Panc1 (cell line): ENCODE data around the gene CDH23. TPM values are rescaled to one million over a fixed set of nuclear protein-coding genes. Genes with fewer than 3 reads are reported as not detected.

Experiments used
- ATAC-seq: fragments of 200-7000 bp; cut with Tn5 transposase; 2 replicates; pipeline ENCODE4 v1.9.1; 2020; ENCODE audit warnings: mild to moderate bottlenecking, moderate library complexity
- BruUV-seq: library from RNA; stranded (reverse); fragments of 400-500 nt; replicated peaks from 2 replicates; lab custom pipeline; 2021; lab: Mats Ljungman, UMichigan
- CTCF ChIA-PET: fragments of 300-600 bp; sonication (Branson Sonifier 250); formaldehyde crosslinking; loops from one replicate; lab custom pipeline; 2022; ENCODE audit warnings: antibody characterized with exemption; lab: Charles Lee
- POLR2A ChIA-PET: fragments of 300-600 bp; sonication (Branson Sonifier 250); formaldehyde crosslinking; loops from one replicate; lab custom pipeline; 2022; ENCODE audit warnings: antibody characterized with exemption; lab: Charles Lee
- DNase-seq: peaks from one replicate; pipeline ENCODE4 v3.0.0-alpha.2; 2010; ENCODE audit warnings: low read depth, low spot score
- H3K27ac ChIP-seq: 2 replicates; pipeline ENCODE4 v1.5.1; 2011; ENCODE audit warnings: mild to moderate bottlenecking, low read length, inconsistent platforms
- H3K27me3 ChIP-seq: fragments of 200-500 bp; sonication (Bioruptor generic); 2 replicates; pipeline ENCODE4 v1.6.0; 2014; ENCODE audit warnings: low read length, inconsistent platforms; ENCODE audit not compliant: control insufficient read depth, insufficient read depth
- H3K36me3 ChIP-seq: fragments of 200-500 bp; sonication (Bioruptor generic); 2 replicates; pipeline ENCODE4 v1.5.1; 2014; ENCODE audit warnings: inconsistent platforms, mild to moderate bottlenecking, low read length, moderate library complexity; ENCODE audit not compliant: control insufficient read depth, insufficient read depth
- H3K4me1 ChIP-seq: 2 replicates; pipeline ENCODE4 v1.5.1; 2011; ENCODE audit warnings: inconsistent platforms, mild to moderate bottlenecking, low read length, moderate library complexity; ENCODE audit not compliant: control insufficient read depth, insufficient read depth
- H3K4me3 ChIP-seq, 2 experiments: 2 replicates each; pipeline ENCODE4 v1.5.1; 2011 to 2012; ENCODE audit warnings: low read depth in 2 of 2, low read length in 2 of 2, mild to moderate bottlenecking in 2 of 2, inconsistent platforms in 1 of 2, moderate library complexity in 1 of 2
- H3K9me3 ChIP-seq: fragments of 200-500 bp; sonication (Bioruptor generic); 2 replicates; pipeline ENCODE4 v1.5.1; 2014; ENCODE audit warnings: low read depth, mild to moderate bottlenecking, inconsistent platforms, low read length, moderate library complexity; ENCODE audit not compliant: control insufficient read depth, insufficient read depth
- POLR2AphosphoS5 ChIP-seq: IDR thresholded peaks from 2 replicates; pipeline ENCODE4 v1.6.1; 2012; ENCODE audit warnings: mild to moderate bottlenecking, low read depth, low read length, moderate library complexity
- SIN3A ChIP-seq: IDR thresholded peaks from 2 replicates; pipeline ENCODE4 v1.6.1; 2012; ENCODE audit warnings: low read depth, mild to moderate bottlenecking, low read length, moderate library complexity, borderline replicate concordance; ENCODE audit not compliant: insufficient read depth
- TCF7L2 ChIP-seq: IDR thresholded peaks from 2 replicates; pipeline ENCODE4 v1.6.1; 2011; ENCODE audit warnings: mild to moderate bottlenecking, low read depth, low read length, inconsistent platforms
- in situ Hi-C: cut with HindIII; loops from 2 replicates; pipeline ENCODE4 v1.10.0; 2016; ENCODE audit warnings: low sequenced_read_pairs, low pct_unique_long_range_greater_than_20kb
- intact Hi-C: fragments of 100-400 bp; cut with micrococcal nuclease; formaldehyde crosslinking; loops from one replicate; pipeline ENCODE4 v1.10.0; 2022; ENCODE audit not compliant: unreplicated experiment
- total RNA-seq: library from RNA; stranded (reverse); gene quantifications from one replicate; pipeline ENCODE4 v1.2.1, GENCODE V29; 2021; ENCODE audit not compliant: unreplicated experiment
- TF ChIP-seq, protein P1 (sequence below), 2 experiments: IDR thresholded peaks; 2 replicates each; pipeline ENCODE4 v1.6.1; 2011 to 2012; ENCODE audit warnings: low read depth in 2 of 2, control low read depth in 1 of 2, low read length in 1 of 2, mild to moderate bottlenecking in 1 of 2, moderate library complexity in 1 of 2; ENCODE audit not compliant: insufficient read depth in 1 of 2
- TF ChIP-seq, protein P2 (sequence below): fragments of 450-650 bp; IDR thresholded peaks from 2 replicates; pipeline ENCODE4 v1.5.1; 2017; ENCODE audit warnings: mild to moderate bottlenecking

CDH23 gene
- total RNA-seq, 1 experiment from 2014 or later: 2.7 TPM

DNA sequence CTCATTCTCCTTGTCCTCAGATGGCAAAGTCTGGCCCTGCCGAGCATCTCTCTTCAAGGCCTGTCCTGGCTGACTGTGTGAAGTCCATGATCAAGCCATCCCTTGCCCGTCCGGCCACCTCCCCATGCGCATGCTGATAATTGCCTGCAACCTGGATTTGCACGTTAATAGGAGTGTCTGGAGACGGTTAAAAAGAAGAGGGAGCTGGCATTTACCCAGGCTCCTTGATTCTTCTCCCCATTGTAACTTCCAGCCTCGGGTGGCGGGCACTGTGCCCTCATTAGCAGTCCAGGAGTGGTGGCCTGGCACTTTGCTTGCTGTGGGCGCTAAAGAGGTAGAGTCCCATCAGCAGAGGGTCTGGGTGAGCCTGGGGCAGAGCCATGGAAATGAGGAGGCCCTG is 165.5 kb downstream of the CDH23 start:
- intact Hi-C loops: no loop called here

DNA sequence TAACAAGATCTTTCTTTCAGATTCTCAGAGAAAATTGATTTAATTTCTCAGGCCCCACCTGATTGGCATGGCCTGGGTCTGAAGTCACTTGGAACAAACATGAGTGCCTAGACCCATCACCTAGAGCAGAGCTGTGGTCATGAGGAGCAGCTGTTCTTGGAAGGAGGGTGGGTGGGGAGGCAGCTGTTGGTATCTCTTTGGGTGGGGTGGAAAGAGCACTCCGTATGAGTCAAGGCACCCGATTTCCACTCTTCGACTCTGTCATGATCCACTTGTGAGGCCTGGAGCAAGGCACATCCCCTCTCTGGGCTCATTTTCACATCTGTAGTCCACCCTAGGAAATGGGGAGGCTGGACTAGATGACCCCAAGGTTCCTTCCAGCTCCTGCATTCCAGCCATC is 166.2 kb downstream of the CDH23 start:
- intact Hi-C loops: no loop called here

More for the DNA sequence above, 165.5 kb downstream of the CDH23 start:
- ATAC-seq (no peak), DNase-seq (no peak)
- in situ Hi-C loops: no loop called here
- Histone ChIP-seq H3K4me3 (no peak overlapping the region), H3K27me3 (peaks cover 9% of the 10 kb centered on the region; the same call in 1 of the 2 replicates), H3K36me3 (no peaks in the 10 kb centered on the region), H3K4me1 (no peaks in the 10 kb centered on the region), H3K27ac (no peak overlapping the region), H3K9me3 (no peaks in the 10 kb centered on the region)
- CTCF ChIA-PET: no interaction called here
- no TSS peak for BruUV-seq
- no peak for TF ChIP-seq TCF7L2
- no peak for TF ChIP-seq SIN3A
- TF ChIP-seq POLR2AphosphoS5: no peak
- TF ChIP-seq, protein P1, sequence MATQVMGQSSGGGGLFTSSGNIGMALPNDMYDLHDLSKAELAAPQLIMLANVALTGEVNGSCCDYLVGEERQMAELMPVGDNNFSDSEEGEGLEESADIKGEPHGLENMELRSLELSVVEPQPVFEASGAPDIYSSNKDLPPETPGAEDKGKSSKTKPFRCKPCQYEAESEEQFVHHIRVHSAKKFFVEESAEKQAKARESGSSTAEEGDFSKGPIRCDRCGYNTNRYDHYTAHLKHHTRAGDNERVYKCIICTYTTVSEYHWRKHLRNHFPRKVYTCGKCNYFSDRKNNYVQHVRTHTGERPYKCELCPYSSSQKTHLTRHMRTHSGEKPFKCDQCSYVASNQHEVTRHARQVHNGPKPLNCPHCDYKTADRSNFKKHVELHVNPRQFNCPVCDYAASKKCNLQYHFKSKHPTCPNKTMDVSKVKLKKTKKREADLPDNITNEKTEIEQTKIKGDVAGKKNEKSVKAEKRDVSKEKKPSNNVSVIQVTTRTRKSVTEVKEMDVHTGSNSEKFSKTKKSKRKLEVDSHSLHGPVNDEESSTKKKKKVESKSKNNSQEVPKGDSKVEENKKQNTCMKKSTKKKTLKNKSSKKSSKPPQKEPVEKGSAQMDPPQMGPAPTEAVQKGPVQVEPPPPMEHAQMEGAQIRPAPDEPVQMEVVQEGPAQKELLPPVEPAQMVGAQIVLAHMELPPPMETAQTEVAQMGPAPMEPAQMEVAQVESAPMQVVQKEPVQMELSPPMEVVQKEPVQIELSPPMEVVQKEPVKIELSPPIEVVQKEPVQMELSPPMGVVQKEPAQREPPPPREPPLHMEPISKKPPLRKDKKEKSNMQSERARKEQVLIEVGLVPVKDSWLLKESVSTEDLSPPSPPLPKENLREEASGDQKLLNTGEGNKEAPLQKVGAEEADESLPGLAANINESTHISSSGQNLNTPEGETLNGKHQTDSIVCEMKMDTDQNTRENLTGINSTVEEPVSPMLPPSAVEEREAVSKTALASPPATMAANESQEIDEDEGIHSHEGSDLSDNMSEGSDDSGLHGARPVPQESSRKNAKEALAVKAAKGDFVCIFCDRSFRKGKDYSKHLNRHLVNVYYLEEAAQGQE (IDR thresholded peaks at IDR 0.05; ENCODE audit: insufficient read depth in 1 of 2, low read depth in 2 of 2, low read length in 1 of 2): no peak
- TF ChIP-seq, protein P2, sequence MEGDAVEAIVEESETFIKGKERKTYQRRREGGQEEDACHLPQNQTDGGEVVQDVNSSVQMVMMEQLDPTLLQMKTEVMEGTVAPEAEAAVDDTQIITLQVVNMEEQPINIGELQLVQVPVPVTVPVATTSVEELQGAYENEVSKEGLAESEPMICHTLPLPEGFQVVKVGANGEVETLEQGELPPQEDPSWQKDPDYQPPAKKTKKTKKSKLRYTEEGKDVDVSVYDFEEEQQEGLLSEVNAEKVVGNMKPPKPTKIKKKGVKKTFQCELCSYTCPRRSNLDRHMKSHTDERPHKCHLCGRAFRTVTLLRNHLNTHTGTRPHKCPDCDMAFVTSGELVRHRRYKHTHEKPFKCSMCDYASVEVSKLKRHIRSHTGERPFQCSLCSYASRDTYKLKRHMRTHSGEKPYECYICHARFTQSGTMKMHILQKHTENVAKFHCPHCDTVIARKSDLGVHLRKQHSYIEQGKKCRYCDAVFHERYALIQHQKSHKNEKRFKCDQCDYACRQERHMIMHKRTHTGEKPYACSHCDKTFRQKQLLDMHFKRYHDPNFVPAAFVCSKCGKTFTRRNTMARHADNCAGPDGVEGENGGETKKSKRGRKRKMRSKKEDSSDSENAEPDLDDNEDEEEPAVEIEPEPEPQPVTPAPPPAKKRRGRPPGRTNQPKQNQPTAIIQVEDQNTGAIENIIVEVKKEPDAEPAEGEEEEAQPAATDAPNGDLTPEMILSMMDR: no peak
- POLR2A ChIA-PET: no interaction called here

More for the DNA sequence above, 166.2 kb downstream of the CDH23 start:
- H3K36me3 ChIP-seq: no peaks in the 10 kb centered on the region
- ChIA-PET CTCF (no interaction called here), POLR2A (no interaction called here)
- TF ChIP-seq, protein P2: no peak
- TF ChIP-seq POLR2AphosphoS5 (no peak), TCF7L2 (no peak), SIN3A (no peak)
- TF ChIP-seq, protein P1 (IDR thresholded peaks at IDR 0.05; ENCODE audit: insufficient read depth in 1 of 2, low read depth in 2 of 2, low read length in 1 of 2): no peak
- no peak overlapping the region for H3K27ac ChIP-seq
- no TSS peak for BruUV-seq
- no peaks in the 10 kb centered on the region for H3K4me1 ChIP-seq
- no peak overlapping the region for H3K4me3 ChIP-seq
- ATAC-seq: no peak
- peaks cover 9% of the 10 kb centered on the region; the same call in 1 of the 2 replicates for H3K27me3 ChIP-seq
- H3K9me3 ChIP-seq: no peaks in the 10 kb centered on the region
- no peak for DNase-seq
- in situ Hi-C loops: no loop called here
